CD14-positive monocyte (primary cell): ENCODE measurements around the gene MYO16. TPM values are rescaled to one million over a fixed set of nuclear protein-coding genes. Genes with fewer than 3 reads are reported as not detected.

Experiments used
- DNase-seq, 3 donors: peaks; one replicate each; pipeline ENCODE4 v3.0.0-alpha.2; 2011 to 2022
- H2AFZ ChIP-seq: 2 replicates; pipeline ENCODE4 v1.6.0; 2012; ENCODE audit warnings: mild to moderate bottlenecking, low read depth, low read length, inconsistent platforms; ENCODE audit not compliant: insufficient read depth, poor library complexity, severe bottlenecking
- H3K27ac ChIP-seq, 2 donors: 1 replicate in 1 of 2; 2 replicates in 1 of 2; pipeline ENCODE4 v1.5.1; 2012 to 2013; ENCODE audit warnings: low read length in 2 of 2, control low read depth in 1 of 2, inconsistent platforms in 1 of 2, low read depth in 1 of 2, mild to moderate bottlenecking in 1 of 2
- H3K27me3 ChIP-seq, 2 donors: one replicate each; pipeline versions ENCODE4 v1.6.0 to v1.6.1; 2011 to 2013; ENCODE audit warnings: low read length in 2 of 2; ENCODE audit not compliant: control insufficient read depth in 2 of 2, insufficient read depth in 2 of 2
- H3K36me3 ChIP-seq, 2 donors: replicated peaks in 1 of 2; 1 replicate in 1 of 2; 2 replicates in 1 of 2; pipeline versions ENCODE4 v1.5.1 to v1.6.1; 2012 to 2013; ENCODE audit warnings: low read length in 2 of 2, control low read depth in 1 of 2, inconsistent platforms in 1 of 2, mild to moderate bottlenecking in 1 of 2; ENCODE audit not compliant: insufficient read depth in 2 of 2, control insufficient read depth in 1 of 2
- H3K4me1 ChIP-seq, 2 donors: 1 replicate in 1 of 2; 2 replicates in 1 of 2; pipeline versions ENCODE4 v1.5.1 to v1.6.1; 2012 to 2013; ENCODE audit warnings: low read length in 2 of 2, control low read depth in 1 of 2, inconsistent platforms in 1 of 2, mild to moderate bottlenecking in 1 of 2, moderate library complexity in 1 of 2; ENCODE audit not compliant: insufficient read depth in 2 of 2, control insufficient read depth in 1 of 2
- H3K4me2 ChIP-seq: replicated peaks from 2 replicates; pipeline ENCODE3; 2012; ENCODE audit warnings: low read length, moderate library complexity, mild to moderate bottlenecking; ENCODE audit not compliant: poor library complexity, severe bottlenecking; ENCODE audit errors: extremely low read depth
- H3K4me3 ChIP-seq, 3 experiments: fragments of 200-600 bp in 1 of 3; sonication (generic) in 1 of 3; replicated peaks in 1 of 3; 1 replicate in 2 of 3; 2 replicates in 1 of 3; pipeline ENCODE4 v1.5.1; 2011 to 2013; ENCODE audit warnings: low read length in 3 of 3, mild to moderate bottlenecking in 3 of 3, control low read depth in 2 of 3, low read depth in 2 of 3, inconsistent platforms in 1 of 3, moderate library complexity in 1 of 3
- H3K79me2 ChIP-seq: 2 replicates; pipeline ENCODE4 v1.6.0; 2012; ENCODE audit warnings: mild to moderate bottlenecking, control low read depth, inconsistent platforms, low read length, moderate library complexity; ENCODE audit not compliant: insufficient read depth
- H3K9ac ChIP-seq: 2 replicates; pipeline ENCODE4 v1.6.0; 2017; ENCODE audit warnings: low read length, mild to moderate bottlenecking; ENCODE audit not compliant: insufficient read depth, poor library complexity, severe bottlenecking
- H3K9me3 ChIP-seq, 2 donors: replicated peaks in 1 of 2; 1 replicate in 1 of 2; 2 replicates in 1 of 2; pipeline versions ENCODE4 v1.5.1 to v1.6.1; 2012 to 2013; ENCODE audit warnings: low read length in 2 of 2, control low read depth in 1 of 2; ENCODE audit not compliant: control insufficient read depth in 1 of 2, insufficient read depth in 1 of 2
- H4K20me1 ChIP-seq: 2 replicates; pipeline ENCODE4 v1.6.0; 2012; ENCODE audit warnings: mild to moderate bottlenecking, low read length, control low read depth, moderate library complexity; ENCODE audit not compliant: insufficient read depth
- H3K27ac Mint-ChIP-seq, 7 donors: one replicate each; pipeline ENCODE4 v1.8.0; 2020; ENCODE audit warnings: mild to moderate bottlenecking in 7 of 7, mixed read lengths in 7 of 7, moderate library complexity in 6 of 7, inconsistent platforms in 2 of 7
- H3K27me3 Mint-ChIP-seq, 3 donors: one replicate each; pipeline ENCODE4 v1.8.0; 2021 to 2022; ENCODE audit warnings: low read depth in 3 of 3, mild to moderate bottlenecking in 3 of 3, mixed read lengths in 3 of 3, moderate library complexity in 3 of 3, inconsistent platforms in 1 of 3
- H3K36me3 Mint-ChIP-seq, 2 donors: one replicate each; pipeline ENCODE4 v1.8.0; 2020; ENCODE audit warnings: mixed read lengths in 2 of 2, inconsistent platforms in 1 of 2, mild to moderate bottlenecking in 1 of 2
- H3K4me1 Mint-ChIP-seq: one replicate; pipeline ENCODE4 v1.8.0; 2020; ENCODE audit warnings: mild to moderate bottlenecking, mixed read lengths
- H3K4me3 Mint-ChIP-seq, 2 donors: one replicate each; pipeline ENCODE4 v1.8.0; 2020; ENCODE audit warnings: mild to moderate bottlenecking in 2 of 2, mixed read lengths in 2 of 2, moderate library complexity in 1 of 2
- H3K9me3 Mint-ChIP-seq, 7 donors: one replicate each; pipeline ENCODE4 v1.8.0; 2020 to 2022; ENCODE audit warnings: mixed read lengths in 7 of 7, mild to moderate bottlenecking in 6 of 7, moderate library complexity in 6 of 7, inconsistent platforms in 2 of 7
- WGBS: methylation state at CpG from one replicate; pipeline ENCODE4 v1.1.5; 2013; ENCODE audit warnings: missing lambda C conversion rate; ENCODE audit not compliant: insufficient coverage; 5-methylcytosine and 5-hydroxymethylcytosine counted together
- intact Hi-C, 2 donors: fragments of 100-400 bp; cut with micrococcal nuclease; formaldehyde crosslinking; loops; one replicate each; pipeline versions ENCODE4 v1.15.0 to v1.15.1; 2023
- polyA plus RNA-seq, 3 donors: library from polyadenylated mRNA; depleted of rRNA in 1 of 3; unstranded in 2 of 3; stranded (reverse) in 1 of 3; fragments of 300-500 nt in 2 of 3; fragments of >200 nt in 1 of 3; fragmentation: Illumina TruSeq in 2 of 3; gene quantifications; 1 replicate in 2 of 3; 2 replicates in 1 of 3; pipeline ENCODE4 v1.2.3, GENCODE V29; 2012 to 2021
- TF ChIP-seq, protein P1 (sequence below): fragments of 200-600 bp; IDR thresholded peaks from one replicate; pipeline ENCODE4 v1.8.0; 2022; ENCODE audit warnings: antibody characterized with exemption, mild to moderate bottlenecking

Gene MYO16
- polyA plus RNA-seq, 3 donors: not detected

- H3K4me2 ChIP-seq: no peak overlapping the region
- TF ChIP-seq, protein P1, sequence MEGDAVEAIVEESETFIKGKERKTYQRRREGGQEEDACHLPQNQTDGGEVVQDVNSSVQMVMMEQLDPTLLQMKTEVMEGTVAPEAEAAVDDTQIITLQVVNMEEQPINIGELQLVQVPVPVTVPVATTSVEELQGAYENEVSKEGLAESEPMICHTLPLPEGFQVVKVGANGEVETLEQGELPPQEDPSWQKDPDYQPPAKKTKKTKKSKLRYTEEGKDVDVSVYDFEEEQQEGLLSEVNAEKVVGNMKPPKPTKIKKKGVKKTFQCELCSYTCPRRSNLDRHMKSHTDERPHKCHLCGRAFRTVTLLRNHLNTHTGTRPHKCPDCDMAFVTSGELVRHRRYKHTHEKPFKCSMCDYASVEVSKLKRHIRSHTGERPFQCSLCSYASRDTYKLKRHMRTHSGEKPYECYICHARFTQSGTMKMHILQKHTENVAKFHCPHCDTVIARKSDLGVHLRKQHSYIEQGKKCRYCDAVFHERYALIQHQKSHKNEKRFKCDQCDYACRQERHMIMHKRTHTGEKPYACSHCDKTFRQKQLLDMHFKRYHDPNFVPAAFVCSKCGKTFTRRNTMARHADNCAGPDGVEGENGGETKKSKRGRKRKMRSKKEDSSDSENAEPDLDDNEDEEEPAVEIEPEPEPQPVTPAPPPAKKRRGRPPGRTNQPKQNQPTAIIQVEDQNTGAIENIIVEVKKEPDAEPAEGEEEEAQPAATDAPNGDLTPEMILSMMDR: no peak
- peaks cover 4 to 7% of the 10 kb centered on the region in 2 donors for H3K9me3 ChIP-seq
- H3K9ac ChIP-seq: no peak overlapping the region
- Mint-ChIP-seq H3K27me3 (no peaks in the 10 kb centered on the region), H3K4me1 (no peaks in the 10 kb centered on the region), H3K27ac (no peak overlapping the region), H3K4me3 (no peak overlapping the region), H3K9me3 (peaks cover 0 to 10% (median 3%) of the 10 kb centered on the region in 7 donors), H3K36me3 (no peaks in the 10 kb centered on the region)
- WGBS: no CpG with 5 or more reads among the region's 1 CpG
- H3K27me3 ChIP-seq: no peaks in the 10 kb centered on the region
- no peak overlapping the region for H3K4me3 ChIP-seq
- no peaks in the 10 kb centered on the region for H3K79me2 ChIP-seq
- no peak overlapping the region for H3K27ac ChIP-seq
- no peaks in the 10 kb centered on the region for H4K20me1 ChIP-seq
- intact Hi-C loops: no loop called here
- H2AFZ ChIP-seq: no peak overlapping the region
- no peaks in the 10 kb centered on the region for H3K36me3 ChIP-seq
- no peaks in the 10 kb centered on the region for H3K4me1 ChIP-seq
- no peak for DNase-seq
Observed at GRCh38 chr13:108747843-108748242, 118.4 kb downstream of the MYO16 start.

- no peak for DNase-seq
- intact Hi-C loops: no loop called here
- Mint-ChIP-seq H3K4me1 (no peaks in the 10 kb centered on the region), H3K27ac (no peak overlapping the region), H3K9me3 (peaks cover 0 to 4% (median 0%) of the 10 kb centered on the region in 7 donors), H3K36me3 (no peaks in the 10 kb centered on the region), H3K27me3 (no peaks in the 10 kb centered on the region), H3K4me3 (no peak overlapping the region)
- no CpG with 5 or more reads among the region's 4 CpGs for WGBS
- no peaks in the 10 kb centered on the region for H3K36me3 ChIP-seq
- no peaks in the 10 kb centered on the region for H3K27me3 ChIP-seq
- H3K4me2 ChIP-seq: no peak overlapping the region
- no peak overlapping the region for H3K9ac ChIP-seq
- H3K9me3 ChIP-seq: no peaks in the 10 kb centered on the region
- H3K79me2 ChIP-seq: no peaks in the 10 kb centered on the region
- H4K20me1 ChIP-seq: no peaks in the 10 kb centered on the region
- TF ChIP-seq, protein P1: no peak
- no peak overlapping the region for H2AFZ ChIP-seq
- no peak overlapping the region for H3K27ac ChIP-seq
- no peaks in the 10 kb centered on the region for H3K4me1 ChIP-seq
- H3K4me3 ChIP-seq: no peak overlapping the region
Observed at GRCh38 chr13:108752276-108752675, 122.9 kb downstream of the MYO16 start.
